Measurements from ENCODE around the gene UBXN7. TPM values are rescaled to one million over a fixed set of nuclear protein-coding genes. Genes with fewer than 3 reads are reported as not detected.

UBXN7 gene
- total RNA-seq, 1 experiment from 2014 or later, result 46.1 TPM

Other genes with a start within 250 kb of the UBXN7 start
- gene ZDHHC19, start 221.0 kb downstream of the UBXN7 start, total RNA-seq (2022), result not detected in 2 replicates
- not detected in 2 replicates for gene SLC51A, start 215.9 kb downstream of the UBXN7 start, total RNA-seq (2022)
- 47.0 and 50.0 TPM in 2 replicates for gene PCYT1A, start 144.7 kb downstream of the UBXN7 start, total RNA-seq (2022)
- gene DYNLT2B, start 114.2 kb downstream of the UBXN7 start, total RNA-seq (2022), result 7.8 and 10.8 TPM in 2 replicates
- gene TM4SF19, start 94.0 kb downstream of the UBXN7 start, total RNA-seq (2022), result not detected in 2 replicates
- 26.4 and 29.2 TPM in 2 replicates for gene RNF168, start 71.3 kb upstream of the UBXN7 start, total RNA-seq (2022)
- not detected in 2 replicates for gene SMCO1, start 82.9 kb upstream of the UBXN7 start, total RNA-seq (2022)
- 20.3 and 23.9 TPM in 2 replicates for gene WDR53, start 136.1 kb upstream of the UBXN7 start, total RNA-seq (2022)
- 10.8 and 12.1 TPM in 2 replicates for gene FBXO45, start 136.2 kb upstream of the UBXN7 start, total RNA-seq (2022)
- gene NRROS, start 207.3 kb upstream of the UBXN7 start, total RNA-seq (2022), result 0.39 and 0.99 TPM in 2 replicates